GM21786 (cell line): ENCODE data around the gene PALLD.

Experiments used
- ATAC-seq: cut with Tn5 transposase; IDR thresholded peaks from one replicate; pipeline ENCODE4 v1.9.1; 2021; ENCODE audit not compliant: unreplicated experiment

The PALLD gene

GRCh38 chr4:168618577-168619265 is 121.9 kb downstream of the PALLD start:
- no peak for ATAC-seq

- no peak for ATAC-seq
Observed at GRCh38 chr4:168619266-168619631, 122.4 kb downstream of the PALLD start.

GRCh38 chr4:168621806-168622589 is 125.1 kb downstream of the PALLD start:
- ATAC-seq, result no peak

- no peak for ATAC-seq
Observed at GRCh38 chr4:168622600-168622999, 125.7 kb downstream of the PALLD start.

- ATAC-seq, result no peak
Observed at GRCh38 chr4:168623011-168623410, 126.2 kb downstream of the PALLD start.

- ATAC-seq, result no peak
Observed at GRCh38 chr4:168623484-168623883, 126.6 kb downstream of the PALLD start.

GRCh38 chr4:168628251-168628650 is 131.4 kb downstream of the PALLD start:
- ATAC-seq, result no peak

- no peak for ATAC-seq
Observed at GRCh38 chr4:168629566-168629965, 132.7 kb downstream of the PALLD start.

- no peak for ATAC-seq
Observed at GRCh38 chr4:168630445-168631187, 133.8 kb downstream of the PALLD start.

GRCh38 chr4:168631241-168632162 is 134.7 kb downstream of the PALLD start:
- ATAC-seq, result no peak

GRCh38 chr4:168632301-168632725 is 135.5 kb downstream of the PALLD start:
- ATAC-seq, result no peak

GRCh38 chr4:168633064-168633463 is 136.2 kb downstream of the PALLD start:
- no peak for ATAC-seq

- no peak for ATAC-seq
Observed at GRCh38 chr4:168633496-168633895, 136.6 kb downstream of the PALLD start.

GRCh38 chr4:168634276-168634802 is 137.5 kb downstream of the PALLD start:
- no peak for ATAC-seq

GRCh38 chr4:168636040-168636439 is 139.2 kb downstream of the PALLD start:
- ATAC-seq, result no peak

GRCh38 chr4:168636506-168637196 is 139.8 kb downstream of the PALLD start:
- ATAC-seq, result no peak

GRCh38 chr4:168637872-168638756 is 141.3 kb downstream of the PALLD start:
- ATAC-seq, result no peak

- no peak for ATAC-seq
Observed at GRCh38 chr4:168639914-168640313, 143.1 kb downstream of the PALLD start.

GRCh38 chr4:168641811-168642140 is 144.9 kb downstream of the PALLD start:
- ATAC-seq, result no peak
